ENCODE results near the gene DCBLD1. TPM values are rescaled to one million over a fixed set of nuclear protein-coding genes. Genes with fewer than 3 reads are reported as not detected.

The DCBLD1 gene
- total RNA-seq, 2 donors from 2014 or later, result 1.8 to 2.9 TPM

GRCh38 chr6:117483004-117483644 is 650 bp downstream of the DCBLD1 start:
- Mint-ChIP-seq H3K27me3 (peaks cover 22% of the 10 kb centered on the region), H3K36me3 (ENCODE audit: low read depth) (no peaks in the 10 kb centered on the region), H3K9me3 (no peaks in the 10 kb centered on the region), H3K27ac (peak overlapping the region; percentile 66), H3K4me3 (peak overlapping the region; percentile 93), H3K4me1 (peaks cover 6% of the 10 kb centered on the region)
- peak; percentile 34 for ATAC-seq (replicated peaks)

DNA sequence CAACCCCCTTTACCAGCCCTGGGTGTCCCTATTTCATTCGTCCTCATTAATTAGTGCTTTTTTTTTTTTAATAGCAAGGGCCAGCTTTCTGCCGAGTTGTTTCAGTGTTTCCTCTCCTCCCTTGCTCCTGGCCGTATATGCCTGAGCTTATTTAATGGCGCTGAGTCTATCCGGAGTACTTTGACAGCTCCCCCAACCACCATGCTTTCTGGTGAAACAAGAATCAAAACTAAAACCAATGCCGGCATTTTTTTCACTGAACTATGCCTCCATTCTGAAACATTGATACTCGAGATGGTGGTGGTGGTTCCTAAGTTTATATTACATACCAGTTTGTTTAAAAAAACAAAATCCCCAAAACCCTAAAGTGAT is 1.2 kb downstream of the DCBLD1 start:
- H3K4me1 Mint-ChIP-seq, result peaks cover 6% of the 10 kb centered on the region
- H3K27me3 Mint-ChIP-seq, result peaks cover 22% of the 10 kb centered on the region
- H3K27ac Mint-ChIP-seq, result peak overlapping the region; percentile 66
- H3K36me3 Mint-ChIP-seq (ENCODE audit: low read depth), result no peaks in the 10 kb centered on the region
- ATAC-seq (replicated peaks), result no peak
- peak overlapping the region; percentile 93 for H3K4me3 Mint-ChIP-seq
- no peaks in the 10 kb centered on the region for H3K9me3 Mint-ChIP-seq

DNA sequence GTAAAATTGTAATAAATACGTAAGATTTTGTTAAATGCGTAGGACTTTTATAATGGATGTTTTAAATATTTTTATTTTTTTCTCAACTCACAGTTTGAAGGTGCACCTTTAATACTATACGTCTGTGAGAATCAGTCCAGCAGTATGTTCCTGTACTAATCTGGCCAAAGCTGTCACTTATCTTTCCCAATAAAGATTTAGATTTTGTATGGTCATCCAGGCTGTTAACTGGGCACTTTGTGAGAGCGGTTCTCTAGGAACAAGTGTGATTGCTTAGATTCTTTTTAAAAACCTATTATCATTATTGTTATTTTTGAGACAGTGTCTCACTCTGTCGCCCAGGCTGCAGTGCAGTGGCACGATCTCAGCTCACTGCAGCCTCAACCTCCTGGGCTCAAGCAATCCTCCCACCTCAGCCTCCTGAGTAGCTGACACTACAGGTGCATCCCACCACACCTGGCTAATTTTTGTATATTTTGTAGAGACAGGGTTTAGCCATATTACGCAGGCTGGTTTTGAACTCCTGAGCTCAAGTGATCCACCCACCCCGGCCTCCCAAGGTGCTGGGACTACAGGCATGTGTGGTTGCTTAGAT is 1.7 kb downstream of the DCBLD1 start:
- Mint-ChIP-seq H3K27ac (no peak overlapping the region), H3K36me3 (ENCODE audit: low read depth) (no peaks in the 10 kb centered on the region), H3K9me3 (no peaks in the 10 kb centered on the region), H3K27me3 (peaks cover 22% of the 10 kb centered on the region), H3K4me3 (peak overlapping the region; percentile 93), H3K4me1 (peaks cover 6% of the 10 kb centered on the region)
- ATAC-seq (replicated peaks), result no peak

DNA sequence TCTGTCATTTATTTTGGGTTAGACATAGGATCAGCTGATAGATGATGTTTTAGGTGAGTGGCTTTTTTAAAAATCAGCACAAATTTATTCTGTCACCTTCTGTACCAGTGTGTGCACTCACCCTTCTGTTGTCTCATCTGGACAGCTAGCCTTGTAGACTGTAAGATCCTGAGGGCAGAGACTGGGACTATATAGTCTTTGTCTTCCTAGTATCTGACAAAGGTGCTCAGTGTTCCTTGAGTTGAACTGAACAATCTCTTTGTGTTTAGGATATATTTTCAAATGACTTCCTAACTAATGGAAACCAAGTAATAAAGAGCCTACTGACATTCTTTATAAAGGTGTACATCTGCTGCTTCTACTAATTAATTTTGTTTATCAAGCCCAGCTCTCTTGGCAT is 3.0 kb downstream of the DCBLD1 start:
- Mint-ChIP-seq H3K4me3 (peak overlapping the region; percentile 6), H3K36me3 (ENCODE audit: low read depth) (no peaks in the 10 kb centered on the region), H3K27ac (no peak overlapping the region), H3K27me3 (peaks cover 22% of the 10 kb centered on the region), H3K4me1 (peaks cover 6% of the 10 kb centered on the region), H3K9me3 (no peaks in the 10 kb centered on the region)
- ATAC-seq (replicated peaks), result no peak

GRCh38 chr6:117487821-117488220 is 5.3 kb downstream of the DCBLD1 start:
- Mint-ChIP-seq H3K36me3 (ENCODE audit: low read depth) (no peaks in the 10 kb centered on the region), H3K27ac (no peak overlapping the region), H3K9me3 (no peaks in the 10 kb centered on the region), H3K4me1 (no peaks in the 10 kb centered on the region), H3K27me3 (peaks cover 8% of the 10 kb centered on the region), H3K4me3 (no peak overlapping the region)
- ATAC-seq (replicated peaks), result no peak

- H3K9me3 Mint-ChIP-seq, result no peaks in the 10 kb centered on the region
- H3K4me1 Mint-ChIP-seq, result no peaks in the 10 kb centered on the region
- H3K36me3 Mint-ChIP-seq (ENCODE audit: low read depth), result no peaks in the 10 kb centered on the region
- no peak overlapping the region for H3K4me3 Mint-ChIP-seq
- H3K27me3 Mint-ChIP-seq, result peaks cover 8% of the 10 kb centered on the region
- H3K27ac Mint-ChIP-seq, result no peak overlapping the region
- no peak for ATAC-seq (replicated peaks)
Measured at GRCh38 chr6:117489003-117489402, 6.5 kb downstream of the DCBLD1 start.

GRCh38 chr6:117491916-117492315 is 9.4 kb downstream of the DCBLD1 start:
- peaks cover 5% of the 10 kb centered on the region for H3K4me1 Mint-ChIP-seq
- H3K36me3 Mint-ChIP-seq (ENCODE audit: low read depth), result no peaks in the 10 kb centered on the region
- no peak for ATAC-seq (replicated peaks)
- no peak overlapping the region for H3K4me3 Mint-ChIP-seq
- H3K27ac Mint-ChIP-seq, result no peak overlapping the region
- no peaks in the 10 kb centered on the region for H3K27me3 Mint-ChIP-seq
- H3K9me3 Mint-ChIP-seq, result no peaks in the 10 kb centered on the region

- Mint-ChIP-seq H3K27me3 (no peaks in the 10 kb centered on the region), H3K4me3 (no peak overlapping the region), H3K36me3 (ENCODE audit: low read depth) (no peaks in the 10 kb centered on the region), H3K27ac (no peak overlapping the region), H3K4me1 (peaks cover 5% of the 10 kb centered on the region), H3K9me3 (no peaks in the 10 kb centered on the region)
- no peak for ATAC-seq (replicated peaks)
Measured at GRCh38 chr6:117493470-117493869, 11.0 kb downstream of the DCBLD1 start.

GRCh38 chr6:117494283-117494682 is 11.8 kb downstream of the DCBLD1 start:
- ATAC-seq (replicated peaks), result no peak
- Mint-ChIP-seq H3K4me1 (peaks cover 5% of the 10 kb centered on the region), H3K27me3 (no peaks in the 10 kb centered on the region), H3K27ac (no peak overlapping the region), H3K4me3 (no peak overlapping the region), H3K9me3 (no peaks in the 10 kb centered on the region), H3K36me3 (ENCODE audit: low read depth) (no peaks in the 10 kb centered on the region)

DNA sequence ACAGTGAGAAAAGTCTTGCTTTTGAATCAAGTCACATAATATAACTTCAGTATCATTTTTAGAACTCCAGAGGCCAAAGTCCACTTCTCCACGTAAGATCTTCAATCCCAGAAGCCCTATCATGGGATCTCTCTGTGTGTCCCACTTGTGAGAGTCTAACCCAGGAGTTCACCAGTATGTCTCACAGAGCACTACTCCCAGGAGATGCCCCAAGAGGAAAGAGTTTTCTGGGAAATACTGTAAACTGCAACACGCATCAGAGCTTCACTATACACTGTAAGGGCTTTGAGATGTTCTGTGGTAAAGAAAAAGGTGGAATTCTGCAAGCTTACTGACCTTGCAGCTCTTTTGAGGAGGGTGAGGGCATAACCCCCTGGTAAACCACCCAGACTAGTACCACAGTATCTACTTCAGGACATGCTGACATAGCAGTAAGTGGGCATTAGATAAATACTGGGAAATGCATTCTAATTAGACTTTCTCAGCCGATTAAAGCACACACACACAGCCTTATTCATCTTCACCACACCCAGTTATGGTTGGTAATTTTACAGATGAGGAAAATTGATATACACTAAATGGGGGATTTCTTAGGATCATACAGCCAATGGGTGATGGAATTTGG is 12.3 kb downstream of the DCBLD1 start:
- H3K9me3 Mint-ChIP-seq, result no peaks in the 10 kb centered on the region
- H3K27me3 Mint-ChIP-seq, result no peaks in the 10 kb centered on the region
- peaks cover 5% of the 10 kb centered on the region for H3K4me1 Mint-ChIP-seq
- H3K4me3 Mint-ChIP-seq, result no peak overlapping the region
- ATAC-seq (replicated peaks), result no peak
- H3K36me3 Mint-ChIP-seq (ENCODE audit: low read depth), result no peaks in the 10 kb centered on the region
- H3K27ac Mint-ChIP-seq, result no peak overlapping the region

DNA sequence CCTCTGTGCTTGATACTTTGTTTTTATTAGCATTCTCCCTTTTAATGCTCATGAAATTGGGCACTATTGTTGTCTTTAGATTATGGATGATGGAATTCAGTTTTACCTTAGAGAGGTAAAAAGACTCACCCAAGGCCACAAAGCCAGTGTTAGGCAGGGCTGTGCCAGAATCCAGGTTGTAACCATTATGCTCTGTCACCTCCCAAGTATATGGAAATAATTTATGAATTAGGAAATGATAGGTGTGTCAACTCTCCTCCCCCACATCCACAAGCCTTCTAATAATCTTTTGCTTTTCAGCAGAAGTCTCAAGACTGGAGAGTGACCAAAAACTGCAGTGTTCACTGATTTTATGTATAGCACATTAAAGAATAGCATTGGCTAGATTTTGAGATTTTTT is 13.0 kb downstream of the DCBLD1 start:
- peaks cover 5% of the 10 kb centered on the region for H3K4me1 Mint-ChIP-seq
- no peak overlapping the region for H3K4me3 Mint-ChIP-seq
- H3K36me3 Mint-ChIP-seq (ENCODE audit: low read depth), result no peaks in the 10 kb centered on the region
- H3K27ac Mint-ChIP-seq, result no peak overlapping the region
- H3K27me3 Mint-ChIP-seq, result no peaks in the 10 kb centered on the region
- ATAC-seq (replicated peaks), result no peak
- no peaks in the 10 kb centered on the region for H3K9me3 Mint-ChIP-seq

- no peaks in the 10 kb centered on the region for H3K27me3 Mint-ChIP-seq
- H3K4me1 Mint-ChIP-seq, result peaks cover 5% of the 10 kb centered on the region
- ATAC-seq (replicated peaks), result no peak
- no peak overlapping the region for H3K27ac Mint-ChIP-seq
- no peaks in the 10 kb centered on the region for H3K9me3 Mint-ChIP-seq
- H3K4me3 Mint-ChIP-seq, result no peak overlapping the region
- no peaks in the 10 kb centered on the region for H3K36me3 Mint-ChIP-seq (ENCODE audit: low read depth)
Measured at GRCh38 chr6:117495869-117496268, 13.4 kb downstream of the DCBLD1 start.

- Mint-ChIP-seq H3K27ac (no peak overlapping the region), H3K27me3 (no peaks in the 10 kb centered on the region), H3K9me3 (no peaks in the 10 kb centered on the region), H3K4me3 (no peak overlapping the region), H3K4me1 (peaks cover 5% of the 10 kb centered on the region), H3K36me3 (ENCODE audit: low read depth) (no peaks in the 10 kb centered on the region)
- peak; percentile 59 for ATAC-seq (replicated peaks)
Measured at GRCh38 chr6:117496383-117496990, 14.0 kb downstream of the DCBLD1 start.

DNA sequence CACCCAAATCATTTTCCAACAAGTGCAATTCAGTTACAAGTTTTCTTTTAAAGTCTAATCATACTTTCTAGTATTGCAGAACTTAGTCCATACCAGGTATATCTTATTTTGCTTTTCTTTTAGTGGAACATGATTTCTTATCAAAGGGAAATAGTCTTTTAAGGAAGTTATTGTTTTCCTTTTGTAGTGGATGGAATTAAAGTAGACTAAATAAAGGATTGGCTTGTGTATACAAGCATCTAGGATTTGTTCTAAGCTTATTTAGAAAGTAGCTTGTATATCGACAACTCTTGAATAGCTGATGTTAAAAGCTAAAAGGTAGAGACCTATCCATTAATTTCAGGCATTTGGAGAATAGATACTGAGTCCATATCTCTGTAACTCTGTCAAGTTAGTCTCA is 14.8 kb downstream of the DCBLD1 start:
- Mint-ChIP-seq H3K4me3 (no peak overlapping the region), H3K9me3 (no peaks in the 10 kb centered on the region), H3K27ac (no peak overlapping the region), H3K4me1 (peaks cover 5% of the 10 kb centered on the region), H3K36me3 (ENCODE audit: low read depth) (no peaks in the 10 kb centered on the region), H3K27me3 (no peaks in the 10 kb centered on the region)
- no peak for ATAC-seq (replicated peaks)

DNA sequence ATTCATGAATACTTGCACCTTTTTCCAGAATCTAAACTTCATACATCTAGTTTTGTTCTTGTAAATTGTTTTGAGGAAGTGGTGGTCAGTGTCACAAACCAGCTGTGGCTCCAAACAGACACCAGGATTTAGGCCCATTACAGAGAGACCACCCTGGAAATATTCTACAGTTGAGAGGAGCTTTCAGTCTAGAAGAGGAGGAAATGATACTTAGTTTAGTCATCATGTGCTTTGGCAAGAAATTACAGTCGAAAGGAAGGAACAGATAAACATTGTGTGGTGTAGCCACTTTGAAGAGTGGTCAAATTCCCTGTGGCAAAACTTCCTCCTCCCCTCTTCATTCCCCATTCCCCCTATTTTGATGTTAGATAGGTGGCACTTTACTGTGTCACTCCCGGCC is 15.7 kb downstream of the DCBLD1 start:
- ATAC-seq (replicated peaks), result no peak

More for the DNA sequence above, 15.7 kb downstream of the DCBLD1 start:
- H3K27me3 Mint-ChIP-seq, result no peaks in the 10 kb centered on the region
- H3K9me3 Mint-ChIP-seq, result no peaks in the 10 kb centered on the region
- H3K27ac Mint-ChIP-seq, result no peak overlapping the region
- no peaks in the 10 kb centered on the region for H3K36me3 Mint-ChIP-seq (ENCODE audit: low read depth)
- no peak overlapping the region for H3K4me3 Mint-ChIP-seq
- H3K4me1 Mint-ChIP-seq, result peaks cover 5% of the 10 kb centered on the region
